GM18502 (cell line): ENCODE measurements around the gene RAB7B.
A peak's percentile ranks its signal among the peaks of the same experiment; 100 is the strongest.

Source experiments
- ATAC-seq: cut with Tn5 transposase; IDR thresholded peaks from one replicate; pipeline ENCODE4 v1.9.1; 2021; ENCODE audit warnings: mild to moderate bottlenecking; ENCODE audit not compliant: unreplicated experiment, poor library complexity

Gene RAB7B

DNA sequence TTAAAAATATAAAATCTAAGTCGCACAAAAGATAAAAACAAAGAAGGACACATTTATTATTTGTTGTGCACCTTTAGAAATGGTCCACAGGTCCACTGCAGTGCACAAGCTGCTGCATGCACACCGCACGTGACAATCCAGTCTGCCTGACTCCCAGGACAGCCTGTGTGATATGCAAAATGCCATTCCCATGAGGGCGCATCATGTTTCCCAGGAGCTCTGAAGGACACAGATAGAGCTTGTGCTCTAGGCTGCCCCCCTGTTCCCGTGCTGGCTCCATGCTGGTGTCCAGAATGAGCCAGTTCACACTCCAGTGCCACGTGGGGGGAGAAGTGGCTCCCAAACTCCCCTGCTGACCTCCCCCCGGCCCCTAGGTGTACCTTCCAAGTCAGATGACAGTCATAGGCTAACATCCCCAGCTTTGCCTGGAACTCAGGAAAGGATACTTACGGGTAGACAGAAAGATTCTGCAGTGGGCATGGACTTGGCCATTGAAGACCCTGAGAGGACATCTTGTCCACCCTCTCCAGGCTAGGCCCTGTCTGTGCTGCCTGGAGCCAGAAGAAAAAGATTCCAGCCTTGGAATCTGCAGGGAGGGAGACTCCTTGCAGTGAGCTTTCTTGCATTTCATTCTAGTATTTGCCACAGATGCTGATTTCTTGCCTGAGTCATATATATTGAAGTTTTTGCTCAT, 26.3 kb downstream of the RAB7B start:
- ATAC-seq, result no peak

DNA sequence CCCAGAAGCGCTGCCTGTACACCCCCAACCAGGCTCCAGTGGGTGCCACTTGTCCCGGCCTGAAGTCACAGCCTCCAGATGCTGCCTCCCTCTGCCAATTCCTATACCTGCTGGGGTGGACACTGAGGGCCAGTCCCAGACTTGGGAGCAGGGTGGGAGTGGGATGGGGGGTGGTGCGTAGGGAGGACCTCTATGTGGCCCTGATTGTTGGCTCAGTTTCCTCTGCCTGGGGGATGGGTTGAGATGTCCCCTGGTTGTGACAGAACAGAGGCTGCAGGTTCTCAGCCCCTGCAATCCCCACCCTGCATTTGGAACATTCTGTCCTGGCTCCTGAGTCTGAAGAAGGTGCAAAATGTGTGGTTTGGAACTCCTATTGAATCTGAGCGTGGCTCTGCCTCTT, 27.2 kb downstream of the RAB7B start:
- ATAC-seq, result no peak

DNA sequence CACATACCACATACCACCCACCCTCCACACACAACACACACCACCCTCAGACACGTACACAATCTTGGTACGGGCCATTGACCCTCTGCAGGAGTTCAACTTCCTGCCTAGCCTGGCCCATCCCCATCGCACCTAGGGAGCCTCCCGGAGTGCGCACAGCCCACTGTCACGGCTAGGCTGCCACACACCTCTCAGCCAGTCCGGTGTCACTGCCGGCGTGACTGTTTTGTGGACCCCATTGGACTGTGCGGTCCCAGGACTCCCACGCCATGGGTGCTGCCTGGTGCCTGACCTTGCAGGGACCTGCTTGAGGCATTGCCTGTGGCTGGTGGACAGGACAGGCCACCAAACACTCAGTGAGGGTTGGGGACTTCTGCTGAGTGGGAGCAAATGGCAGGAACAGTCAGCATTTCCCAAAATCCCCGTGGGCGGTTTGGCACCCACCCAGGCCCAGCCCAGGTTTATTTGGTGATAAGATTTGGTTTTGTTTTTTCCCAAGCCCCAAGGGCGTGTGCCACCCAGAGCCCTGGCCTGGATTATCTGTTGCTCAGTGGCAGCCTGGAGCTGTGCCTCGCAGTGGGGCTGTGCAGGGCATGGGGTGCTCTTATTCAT, 27.7 kb downstream of the RAB7B start:
- no peak for ATAC-seq

DNA sequence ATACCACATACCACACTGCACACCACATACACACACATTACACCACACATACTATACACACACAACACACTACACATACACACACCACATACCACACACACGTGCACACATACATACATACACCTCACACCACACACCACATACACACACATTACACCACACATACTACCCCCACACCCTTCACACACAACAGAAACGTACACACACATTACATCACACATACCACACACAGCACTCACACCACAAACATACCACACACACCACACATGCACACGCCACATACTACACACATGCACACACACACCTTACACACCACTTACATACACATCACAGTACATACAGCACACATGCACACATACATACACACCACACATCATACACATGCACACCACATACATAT, 28.5 kb downstream of the RAB7B start:
- ATAC-seq, result no peak

DNA sequence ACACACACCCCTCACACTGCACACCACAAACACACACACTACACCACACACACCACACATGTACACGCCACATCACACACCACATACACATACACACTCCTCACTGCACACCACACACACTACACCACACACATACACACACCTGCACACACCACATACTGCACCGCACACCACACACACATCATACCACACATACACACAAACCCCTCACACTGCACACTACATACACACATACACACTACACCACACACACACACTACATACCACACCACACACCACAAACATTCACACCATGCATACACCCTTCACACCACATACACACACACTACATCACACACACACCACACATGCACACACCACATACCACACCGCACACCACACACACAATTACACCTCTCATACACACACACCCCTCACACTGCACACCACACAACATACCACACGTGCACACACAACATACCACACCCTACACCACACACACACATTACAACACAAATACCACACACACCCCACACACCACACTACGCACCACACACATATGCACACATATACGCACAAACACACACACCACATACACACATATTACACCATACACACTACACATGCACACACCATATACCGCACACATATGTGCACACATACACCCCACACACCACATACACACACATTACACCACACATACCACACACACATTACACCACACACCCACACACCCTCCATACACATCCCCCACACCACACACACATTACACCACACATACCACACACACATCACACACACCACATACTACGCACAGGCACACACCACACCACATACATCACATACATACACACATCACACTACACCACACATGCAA, 29.6 kb downstream of the RAB7B start:
- ATAC-seq, result no peak

DNA sequence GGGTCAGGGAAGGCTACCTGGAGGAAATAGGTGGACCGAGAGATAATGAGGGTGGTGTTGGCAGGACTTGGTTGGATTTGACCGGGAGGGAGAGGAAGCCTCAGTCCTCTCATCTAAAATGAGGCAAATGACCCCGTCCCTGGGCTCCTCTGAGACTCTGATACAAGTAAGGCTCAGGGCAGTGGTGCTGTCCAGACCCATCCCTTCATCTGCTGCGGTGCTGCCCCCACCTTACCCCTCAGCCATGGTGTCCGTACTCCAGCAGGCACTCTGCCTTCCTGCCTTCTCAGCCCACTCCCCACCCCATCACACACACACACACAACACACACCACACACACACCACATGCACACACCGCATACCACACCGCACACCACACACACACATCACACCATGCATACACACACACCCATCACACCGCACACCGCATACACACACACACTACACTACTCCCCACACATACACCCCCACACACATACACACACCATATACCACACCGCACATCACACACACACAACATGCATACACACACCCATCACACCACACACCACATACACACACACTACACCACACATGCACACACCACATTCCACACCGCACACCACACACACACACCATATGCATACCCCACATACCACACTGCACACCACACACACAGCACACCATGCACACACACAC, 30.6 kb downstream of the RAB7B start:
- ATAC-seq, result no peak

DNA sequence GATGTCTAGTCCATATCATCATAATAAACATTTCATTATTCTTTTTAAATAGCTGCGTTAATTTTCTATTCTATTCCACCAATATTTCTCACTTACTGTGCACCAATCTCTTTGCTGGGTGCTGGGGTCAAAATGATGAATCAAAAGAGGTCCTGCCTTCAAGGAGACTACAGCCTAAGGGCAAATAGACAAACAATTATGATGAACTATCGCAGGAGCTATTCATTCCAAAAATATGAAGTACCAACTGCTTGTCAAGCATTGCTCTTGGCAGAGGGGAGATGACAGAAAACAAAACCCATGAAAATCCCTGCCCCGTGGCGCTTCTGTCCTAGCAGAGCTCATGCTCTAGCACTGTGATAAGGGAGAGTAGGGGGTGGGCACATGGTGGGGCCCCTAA, 31.1 kb downstream of the RAB7B start:
- no peak for ATAC-seq

DNA sequence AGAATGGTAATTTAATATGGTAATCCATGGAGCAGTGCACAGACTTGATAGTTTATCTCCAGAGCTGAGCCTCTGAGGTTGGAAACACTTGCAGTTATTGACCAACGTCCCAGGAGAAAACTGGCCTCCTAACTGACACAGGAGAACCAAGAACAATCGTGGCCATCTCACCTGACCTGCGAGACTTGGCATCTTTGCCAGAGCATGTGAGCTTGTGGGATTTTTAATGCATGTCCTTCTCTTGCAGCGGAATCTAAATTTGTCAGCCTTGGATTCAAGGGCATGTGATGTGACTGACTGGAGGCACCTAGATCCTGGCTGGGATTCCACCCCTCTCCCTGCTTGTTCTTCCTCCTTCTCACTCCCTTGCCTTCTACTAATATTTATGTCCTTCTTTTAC, 32.1 kb downstream of the RAB7B start:
- ATAC-seq, result no peak

DNA sequence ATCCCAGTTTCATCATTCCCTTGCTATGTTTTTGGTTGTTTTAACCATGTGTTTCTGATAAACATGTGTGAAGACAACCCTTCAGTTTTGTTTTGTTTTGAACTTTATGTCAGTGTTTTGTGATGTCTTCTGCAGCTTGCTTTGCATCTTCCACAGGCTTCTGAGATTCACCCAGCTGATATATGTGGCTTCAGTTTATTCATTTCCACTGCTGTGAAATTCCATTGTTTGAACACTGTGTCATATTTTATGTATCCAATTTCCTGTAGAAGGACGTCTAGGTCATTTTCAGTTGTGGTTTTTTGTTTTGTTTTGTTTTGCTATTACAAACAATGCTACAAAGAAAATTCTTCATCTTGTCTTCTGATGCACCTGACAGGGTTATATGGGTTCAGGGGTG, 32.7 kb downstream of the RAB7B start:
- ATAC-seq, result no peak

DNA sequence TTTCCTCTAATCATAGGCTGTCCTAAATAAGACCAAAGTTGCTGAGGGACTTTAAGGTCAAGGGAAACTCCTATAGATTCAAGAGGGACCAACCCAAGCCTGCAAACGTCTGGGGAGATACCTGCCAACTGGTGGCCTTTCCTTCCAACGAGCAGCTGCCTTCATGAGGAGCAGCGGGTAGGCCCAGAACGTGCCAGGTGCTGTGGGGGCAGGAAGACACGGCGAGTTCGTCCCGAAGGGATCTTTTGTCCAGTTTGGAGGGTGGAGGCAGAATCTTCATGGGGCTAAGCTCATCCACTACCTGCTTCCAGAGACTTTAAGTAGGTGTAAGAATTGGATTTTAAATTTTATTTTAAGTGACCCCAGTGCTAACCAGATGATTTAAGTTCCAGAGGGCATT, 34.0 kb downstream of the RAB7B start:
- ATAC-seq, result no peak

DNA sequence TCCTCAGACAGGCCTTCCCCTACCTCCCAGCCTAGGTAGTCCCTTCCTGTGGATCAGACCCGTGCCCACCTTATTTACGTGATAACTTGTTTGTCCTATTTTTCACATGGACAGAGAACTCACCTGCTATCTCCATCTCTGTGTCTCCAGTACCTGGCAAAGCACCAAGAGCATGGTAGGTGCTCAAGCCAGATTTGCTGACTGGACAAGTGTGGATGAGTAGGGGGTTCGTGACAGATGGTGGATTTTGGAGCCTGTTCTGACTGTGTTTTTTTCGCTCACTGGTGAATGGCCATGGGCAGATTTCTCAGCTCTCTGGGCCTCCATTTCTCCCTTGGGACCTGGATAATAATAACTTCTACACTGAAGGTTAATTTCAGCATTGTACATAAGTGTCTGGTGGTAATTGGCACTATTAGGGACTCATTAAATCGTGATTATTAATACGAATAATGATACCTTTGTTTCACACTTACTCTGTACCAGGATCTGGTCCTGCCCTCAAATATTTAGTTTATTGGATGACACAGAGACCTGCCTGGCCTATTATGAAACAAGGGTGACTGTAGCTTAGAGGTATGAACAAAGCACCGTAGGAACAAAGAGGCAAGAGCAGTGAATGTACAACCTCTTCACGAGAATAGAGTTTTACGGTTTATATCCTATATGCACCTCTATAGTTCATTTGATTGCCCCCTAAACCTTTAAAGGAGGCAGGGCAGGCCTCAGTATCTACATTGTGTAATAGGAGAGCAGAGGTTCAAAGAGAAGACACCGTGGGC, 35.5 kb downstream of the RAB7B start:
- ATAC-seq, result no peak

DNA sequence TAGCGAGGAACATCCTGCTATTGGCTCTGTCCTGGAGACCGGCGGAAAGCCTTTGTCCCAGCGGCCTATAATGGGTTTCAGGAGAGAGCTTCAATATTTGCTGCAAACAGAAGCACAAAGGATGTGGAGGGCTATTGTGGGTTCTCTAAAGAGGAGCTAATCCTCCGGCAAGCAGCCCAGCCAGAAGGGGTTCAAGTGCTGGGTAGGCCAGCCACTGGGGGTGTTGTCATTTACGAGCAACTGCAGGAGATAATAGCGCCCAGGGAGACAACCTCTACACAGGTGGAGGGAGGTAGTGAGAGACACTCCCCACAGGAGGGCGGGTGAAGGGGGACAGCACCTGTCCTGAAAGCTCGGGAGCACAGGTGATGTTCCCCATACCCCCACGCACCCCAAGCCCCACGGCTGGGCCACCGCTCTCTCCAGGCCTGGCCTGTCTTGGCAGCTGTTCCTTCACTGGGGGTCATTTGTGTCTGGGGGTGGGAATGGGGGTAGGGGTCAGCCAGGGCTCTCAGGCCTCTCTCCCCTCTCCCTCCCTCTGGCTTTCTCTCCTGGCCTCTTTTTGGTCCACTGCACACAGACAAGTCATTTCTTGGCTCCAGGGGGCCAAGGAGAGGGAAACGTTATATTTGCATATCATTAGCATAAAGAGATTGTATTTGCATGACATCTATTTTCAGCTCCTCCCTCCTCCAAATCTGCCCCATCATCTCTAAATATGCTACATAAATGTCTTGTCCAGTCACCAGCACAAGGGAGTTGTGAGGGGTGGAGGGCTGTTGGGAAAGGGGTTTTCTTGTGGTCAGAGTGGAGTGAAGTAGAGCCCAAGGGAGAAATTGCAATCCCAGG, 37.9 kb downstream of the RAB7B start:
- ATAC-seq, result no peak

DNA sequence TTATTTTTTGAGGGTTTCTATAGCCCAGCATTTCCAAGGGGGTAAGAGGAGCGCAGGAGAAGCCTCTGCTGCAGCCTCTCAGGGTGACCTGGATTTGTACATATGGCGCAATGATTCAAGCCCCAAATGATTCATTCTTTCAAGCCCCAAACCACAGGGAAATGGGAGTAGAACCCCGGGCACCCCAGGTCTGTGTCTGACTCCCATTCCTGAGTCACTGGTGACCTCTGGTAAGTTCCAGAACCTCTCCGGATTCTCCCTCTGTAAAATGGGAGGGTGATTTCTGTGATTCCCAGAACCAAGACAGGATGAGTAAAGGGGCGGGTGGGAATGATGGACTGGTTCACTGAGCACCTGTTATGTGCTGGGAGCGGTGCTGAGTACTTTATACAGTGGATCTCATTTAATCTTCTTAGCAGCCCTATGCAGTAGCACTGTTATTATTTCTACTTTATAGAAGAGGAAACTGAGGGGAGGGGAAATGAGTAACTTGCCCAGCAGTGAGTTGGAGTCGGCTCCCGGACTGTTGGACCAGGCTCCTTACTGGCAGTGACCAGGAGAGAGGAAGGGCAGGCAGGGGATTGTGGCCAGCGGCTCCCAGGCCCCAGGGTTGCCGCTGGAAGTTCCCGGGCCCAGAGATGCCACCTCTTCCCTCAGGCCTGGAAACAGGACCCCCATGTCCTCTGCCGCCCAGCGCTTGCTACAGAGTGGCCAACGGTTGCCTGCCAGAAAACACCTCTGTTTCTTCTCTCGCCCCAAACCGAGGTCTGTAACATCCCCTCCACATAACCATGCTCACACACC, 39.6 kb downstream of the RAB7B start:
- ATAC-seq, result no peak

DNA sequence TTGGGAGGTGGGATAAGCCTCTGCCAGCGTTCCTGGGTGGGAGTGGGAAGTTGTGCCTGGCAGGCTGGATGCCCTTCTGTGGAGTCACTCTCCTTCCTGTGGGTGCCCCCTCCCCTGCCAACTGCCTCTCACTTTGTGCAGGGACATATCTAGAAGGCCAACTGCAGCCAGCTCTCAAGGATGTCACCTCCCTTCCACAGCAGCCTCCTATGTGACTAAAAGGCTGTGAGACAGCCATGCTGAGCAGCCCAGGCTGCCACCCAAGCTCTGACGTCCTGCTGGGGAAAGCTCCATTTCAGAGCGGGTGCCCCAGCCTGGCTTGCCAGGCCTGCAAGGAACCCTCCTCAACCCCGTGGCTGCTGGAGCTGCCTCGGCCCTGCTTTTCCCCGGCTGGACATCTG, 40.4 kb downstream of the RAB7B start:
- ATAC-seq, result no peak

DNA sequence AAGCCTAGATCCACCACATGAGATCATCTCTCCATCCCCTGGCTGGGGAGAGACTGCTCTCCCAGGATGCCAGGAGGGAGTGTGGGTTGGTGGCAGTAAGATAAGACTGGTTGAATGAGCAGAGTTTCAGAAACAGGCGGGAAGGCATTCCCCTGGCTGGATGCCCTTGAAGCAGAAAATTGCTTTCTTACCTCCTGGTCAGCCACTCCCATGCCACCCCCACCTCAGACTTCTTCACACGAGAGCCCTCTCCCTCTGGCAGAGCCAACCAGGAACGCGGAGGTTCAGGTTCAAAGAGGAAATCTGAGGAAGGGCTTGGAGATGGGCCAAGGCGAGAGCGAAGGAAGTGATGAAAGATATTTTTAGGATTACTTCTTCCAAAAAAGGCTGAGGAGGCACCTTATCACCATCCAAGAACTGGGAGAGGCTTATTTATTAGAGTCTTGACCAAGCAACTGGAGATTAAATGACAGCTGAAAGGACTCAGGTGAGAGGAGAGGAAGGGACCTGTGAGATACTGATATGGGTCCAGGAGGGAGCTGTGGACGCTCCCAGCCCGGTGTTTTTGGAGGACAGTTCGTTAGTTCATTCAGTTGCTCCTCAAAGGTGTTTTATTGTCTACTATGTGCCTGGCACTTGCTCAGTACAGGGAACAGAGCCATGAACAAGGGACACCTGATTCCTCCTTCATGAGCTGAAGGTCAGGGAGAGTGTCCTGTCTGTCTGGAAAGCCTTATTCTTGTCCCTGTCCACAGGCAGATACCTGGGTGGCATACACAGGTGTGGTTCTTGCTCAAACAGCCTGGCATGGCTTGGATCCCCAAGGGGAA, 41.0 kb downstream of the RAB7B start:
- no peak for ATAC-seq

DNA sequence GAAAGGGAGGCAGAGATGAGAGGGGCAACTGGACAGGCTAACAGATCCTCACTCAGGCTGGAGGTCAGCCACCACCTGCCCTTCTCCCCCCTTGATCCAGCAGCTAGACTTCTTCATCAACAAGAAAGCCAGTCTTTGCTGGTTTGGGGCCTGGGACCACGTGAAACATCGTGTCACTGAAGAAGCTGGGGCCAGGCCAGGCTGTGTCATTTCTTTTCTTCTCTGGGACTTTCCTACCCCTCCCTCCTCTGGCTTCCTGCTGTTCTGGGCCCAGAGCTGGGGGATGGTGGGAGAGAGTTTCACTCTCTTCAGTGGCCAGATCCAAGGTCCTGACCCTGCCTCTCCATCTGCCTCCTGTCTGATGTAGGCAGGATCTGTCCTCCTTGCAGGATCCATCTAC, 41.8 kb downstream of the RAB7B start:
- ATAC-seq, result peak; percentile 55

DNA sequence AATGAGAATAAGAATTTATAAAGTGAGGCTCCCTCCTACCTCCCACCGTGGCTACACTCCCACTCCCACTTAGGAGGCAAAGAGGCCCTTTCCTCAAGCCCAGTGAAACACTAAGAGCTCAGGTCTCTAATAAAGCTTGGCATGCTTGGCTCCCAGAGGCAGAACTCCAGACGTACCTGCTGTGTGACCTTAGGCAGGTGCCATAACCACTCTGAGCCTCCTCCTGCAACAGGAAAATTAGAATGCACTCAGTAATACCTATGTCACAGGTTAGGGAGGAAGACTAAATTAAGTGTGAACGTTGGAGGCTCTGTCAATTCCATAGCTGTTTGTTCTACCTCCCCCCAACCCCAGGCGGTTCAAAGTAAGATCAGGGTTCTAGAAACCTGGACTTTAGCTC, 43.4 kb downstream of the RAB7B start:
- no peak for ATAC-seq

DNA sequence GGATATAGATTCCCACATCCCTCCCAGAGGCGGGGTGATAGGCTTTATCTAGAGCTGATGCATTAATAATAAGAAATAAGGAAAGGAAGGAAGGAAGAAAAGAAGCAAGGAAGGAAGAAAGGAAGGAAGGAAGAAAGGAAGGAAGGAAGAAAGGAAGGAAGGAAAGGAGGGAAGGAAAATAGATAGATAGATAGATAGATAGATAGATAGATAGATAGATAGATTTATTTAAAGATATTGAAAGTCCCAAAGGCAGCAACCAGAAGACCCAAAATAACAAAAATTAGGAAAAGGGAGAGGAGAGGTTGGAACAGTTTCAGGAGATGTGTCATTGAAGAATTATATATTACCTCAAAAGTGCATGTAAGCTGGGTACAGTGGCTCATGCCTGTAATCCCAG, 47.7 kb downstream of the RAB7B start:
- no peak for ATAC-seq
